Endodermal cell (in vitro differentiated cells): ENCODE results near the gene F8A2. TPM values are rescaled to one million over a fixed set of nuclear protein-coding genes. Genes with fewer than 3 reads are reported as not detected.
"Not testable (repeated sequence)": the region's sequence is repeated elsewhere in the genome, so short reads cannot be mapped to it uniquely, and the experiment has no call there.

Experiments used
- DNase-seq: peaks from one replicate; pipeline ENCODE4 v3.0.0-alpha.2; 2017
- H3K27ac ChIP-seq: 2 replicates; pipeline ENCODE4 v1.5.1; 2013; ENCODE audit warnings: mild to moderate bottlenecking, low read depth, low read length, moderate library complexity
- H3K27me3 ChIP-seq: 2 replicates; pipeline ENCODE4 v1.6.1; 2013; ENCODE audit warnings: mild to moderate bottlenecking, low read length, moderate library complexity; ENCODE audit not compliant: insufficient read depth, control insufficient read depth, poor library complexity, severe bottlenecking
- H3K36me3 ChIP-seq: 2 replicates; pipeline ENCODE4 v1.7.0; 2013; ENCODE audit warnings: mild to moderate bottlenecking, low read length, moderate library complexity; ENCODE audit not compliant: control insufficient read depth, insufficient read depth
- H3K4me1 ChIP-seq: one replicate; pipeline ENCODE4 v1.7.0; 2013; ENCODE audit warnings: low read length; ENCODE audit not compliant: control insufficient read depth, insufficient read depth
- H3K4me3 ChIP-seq: 2 replicates; pipeline ENCODE4 v1.5.1; 2013; ENCODE audit warnings: mild to moderate bottlenecking, low read length, moderate library complexity
- H3K9ac ChIP-seq: 2 replicates; pipeline ENCODE4 v1.6.1; 2013; ENCODE audit warnings: mild to moderate bottlenecking, low read length, moderate library complexity; ENCODE audit not compliant: poor library complexity, severe bottlenecking; ENCODE audit errors: extremely low read depth
- H3K9me3 ChIP-seq: 2 replicates; pipeline ENCODE4 v1.6.1; 2013; ENCODE audit warnings: mild to moderate bottlenecking, low read length, moderate library complexity; ENCODE audit not compliant: control insufficient read depth
- H3K27ac Mint-ChIP-seq: 2 replicates; pipeline ENCODE4 v1.8.0; 2020; ENCODE audit warnings: mixed read lengths
- H3K27me3 Mint-ChIP-seq: 2 replicates; pipeline ENCODE4 v1.8.0; 2021; ENCODE audit warnings: mild to moderate bottlenecking, mixed read lengths; ENCODE audit not compliant: insufficient read depth
- H3K36me3 Mint-ChIP-seq: 2 replicates; pipeline ENCODE4 v1.8.0; 2020; ENCODE audit warnings: low read depth, mixed read lengths
- H3K4me1 Mint-ChIP-seq: 2 replicates; pipeline ENCODE4 v1.8.0; 2020; ENCODE audit warnings: mixed read lengths
- H3K4me3 Mint-ChIP-seq: 2 replicates; pipeline ENCODE4 v1.8.0; 2020; ENCODE audit warnings: mild to moderate bottlenecking, moderate library complexity, mixed read lengths
- H3K9me3 Mint-ChIP-seq: 2 replicates; pipeline ENCODE4 v1.8.0; 2020; ENCODE audit warnings: mild to moderate bottlenecking, mixed read lengths
- CTCF ChIP-seq: fragments of 200-600 bp; sonication (generic); conservative IDR thresholded peaks from 2 replicates; pipeline ENCODE4 v1.5.0; 2021; ENCODE audit warnings: antibody characterized with exemption, mild to moderate bottlenecking
- WGBS, 2 experiments: methylation state at CpG; one replicate each; pipeline versions ENCODE4 v1.1.5 to v1.1.7; 2013; ENCODE audit warnings: missing lambda C conversion rate in 2 of 2, mixed read lengths in 1 of 2; ENCODE audit not compliant: insufficient coverage in 1 of 2, insufficient read length in 1 of 2; 5-methylcytosine and 5-hydroxymethylcytosine counted together
- long read RNA-seq, 4 experiments: library from polyadenylated mRNA in 2 of 4; library from RNA in 1 of 4; library from capped mRNA in 1 of 4; stranded (forward) in 3 of 4; unstranded in 1 of 4; transcript quantifications; one replicate each; pipeline ENCODE4 v2.0.0, GENCODE V29; 2020 to 2021; ENCODE audit warnings: inconsistent platforms in 1 of 4
- polyA plus RNA-seq, 2 experiments: library from polyadenylated mRNA; stranded (reverse); fragments of 50-300 nt; gene quantifications; one replicate each; pipeline ENCODE4 v1.2.3, GENCODE V29; 2013
- total RNA-seq, 2 donors: library from RNA; stranded (reverse); fragmentation: NEBNext Ultra II Directional in 1 of 2; extraction: Animal tissue kit (Norgen Biotek cat#: 25700) in 1 of 2; gene quantifications; 2 replicates in 1 of 2; 3 replicates in 1 of 2; pipeline ENCODE4 v1.2.1, GENCODE V29; 2021

Gene F8A2
- total RNA-seq, result not detected
- polyA plus RNA-seq (2013, experiment 1 of 2), result not detected
- not detected for polyA plus RNA-seq (2013, experiment 2 of 2)
- long read RNA-seq, experiment 1, result 0 reads
- long read RNA-seq, experiment 2, result 0 reads
- long read RNA-seq, experiment 3, result 0 reads
- long read RNA-seq, experiment 4, result 0 reads

- H3K36me3 Mint-ChIP-seq, H3K4me1 Mint-ChIP-seq, H3K9me3 ChIP-seq, H3K9ac ChIP-seq, H3K36me3 ChIP-seq, H3K27ac Mint-ChIP-seq, H3K4me3 Mint-ChIP-seq, H3K4me3 ChIP-seq, H3K9me3 Mint-ChIP-seq, H3K27me3 ChIP-seq, H3K4me1 ChIP-seq, DNase-seq, H3K27ac ChIP-seq, H3K27me3 Mint-ChIP-seq: not testable (repeated sequence)
- WGBS, 2 experiments, result no CpG with 5 or more reads among the region's 90 CpGs
These were observed at the start of gene F8A2 for GRCh38 chrX:155381843-155382528. TSS of gene F8A2 (plus strand) at chrX:155382095. CDS start at chrX:155382115, 20 bp downstream.

GRCh38 chrX:155333544-155334100, 48.3 kb upstream of the F8A2 start:
- H3K4me3 Mint-ChIP-seq, result no peak overlapping the region
- no peak for DNase-seq
- peaks cover 4% of the 10 kb centered on the region for H3K27me3 Mint-ChIP-seq
- H3K27ac Mint-ChIP-seq, result no peak overlapping the region
- Histone ChIP-seq H3K9ac (no peak overlapping the region), H3K36me3 (no peaks in the 10 kb centered on the region), H3K27ac (no peak overlapping the region), H3K4me3 (no peak overlapping the region), H3K9me3 (no peaks in the 10 kb centered on the region), H3K4me1 (no peaks in the 10 kb centered on the region), H3K27me3 (no peaks in the 10 kb centered on the region)
- H3K9me3 Mint-ChIP-seq, result peaks cover 20% of the 10 kb centered on the region
- TF ChIP-seq CTCF, result no peak
- H3K4me1 Mint-ChIP-seq, result no peaks in the 10 kb centered on the region
- WGBS, 2 experiments, result no CpG with 5 or more reads among the region's 2 CpGs
- H3K36me3 Mint-ChIP-seq, result no peaks in the 10 kb centered on the region

GRCh38 chrX:155334486-155335336, 47.2 kb upstream of the F8A2 start, which contains the start of gene CLIC2:
TSS of gene CLIC2 (minus strand) at chrX:155334614. CDS start at chrX:155334427, 187 bp downstream.
- no peak for DNase-seq
- Histone ChIP-seq H3K36me3 (no peaks in the 10 kb centered on the region), H3K9ac (no peak within 1 kb of the TSS), H3K27me3 (no peaks in the 10 kb centered on the region), H3K27ac (no peak within 1 kb of the TSS), H3K9me3 (no peaks in the 10 kb centered on the region), H3K4me3 (no peak within 1 kb of the TSS), H3K4me1 (no peaks in the 10 kb centered on the region)
- Mint-ChIP-seq H3K9me3 (peaks cover 11% of the 10 kb centered on the region), H3K4me3 (no peak within 1 kb of the TSS), H3K27me3 (peaks cover 4% of the 10 kb centered on the region), H3K4me1 (no peaks in the 10 kb centered on the region), H3K36me3 (no peaks in the 10 kb centered on the region), H3K27ac (no peak within 1 kb of the TSS)
- 81 to 100% methylated on average over 2 to 4 of the region's 5 CpGs for WGBS, 2 experiments
- TF ChIP-seq CTCF, result no peak

GRCh38 chrX:155335337-155335712, 46.6 kb upstream of the F8A2 start:
- H3K36me3 Mint-ChIP-seq, H3K4me3 ChIP-seq, H3K9me3 ChIP-seq, DNase-seq, H3K4me3 Mint-ChIP-seq, H3K36me3 ChIP-seq, H3K27ac Mint-ChIP-seq, H3K4me1 Mint-ChIP-seq, H3K9me3 Mint-ChIP-seq, H3K27ac ChIP-seq, H3K4me1 ChIP-seq, H3K27me3 Mint-ChIP-seq, H3K9ac ChIP-seq, H3K27me3 ChIP-seq: not testable (repeated sequence)
- 83% methylated on average over 1 of the region's 1 CpG; no CpG with 5 or more reads in 1 of the 2 experiments for WGBS, 2 experiments

- H3K27ac Mint-ChIP-seq, H3K4me3 Mint-ChIP-seq, H3K4me1 Mint-ChIP-seq, H3K9me3 ChIP-seq, H3K4me3 ChIP-seq, H3K9ac ChIP-seq, H3K36me3 Mint-ChIP-seq, H3K27me3 Mint-ChIP-seq, H3K4me1 ChIP-seq, H3K27ac ChIP-seq, H3K36me3 ChIP-seq, H3K9me3 Mint-ChIP-seq, DNase-seq, H3K27me3 ChIP-seq: not testable (repeated sequence)
- WGBS, 2 experiments, result no CpG with 5 or more reads among the region's 1 CpG
These were observed 36.2 kb upstream of the F8A2 start for GRCh38 chrX:155345689-155346088.
